HepG2 (cell line): ENCODE data around the gene TMEM81. TPM values are rescaled to one million over a fixed set of nuclear protein-coding genes. Genes with fewer than 3 reads are reported as not detected.

Experiments used
- ATAC-seq: fragments of 200-7000 bp; cut with Tn5 transposase; 3 replicates; pipeline ENCODE4 v1.9.1; 2020; ENCODE audit warnings: mild to moderate bottlenecking, moderate library complexity
- BruUV-seq: library from RNA; stranded (reverse); fragments of 400-500 nt; replicated peaks from 2 replicates; lab custom pipeline; 2021; lab: Mats Ljungman, UMichigan
- CTCF ChIA-PET: fragments of 300-600 bp; formaldehyde crosslinking; extraction: SDS; loops from one replicate; lab custom pipeline; 2021; ENCODE audit warnings: low total read pairs, inconsistent platforms, low intra/inter-chr PET ratio; lab: Yijun Ruan, JAX
- POLR2A ChIA-PET: fragments of 350-600 bp; sonication (Branson Sonifier 250); formaldehyde crosslinking; loops from one replicate; lab custom pipeline; 2020; ENCODE audit warnings: antibody characterized with exemption, inconsistent platforms; lab: Yijun Ruan, JAX
- DNase-seq: peaks from one replicate; pipeline ENCODE4 v3.0.0-alpha.2; 2015; ENCODE audit warnings: low spot score
- FAIRE-seq: peaks from 3 replicates; lab custom pipeline; 2011; peaks lifted over from hg19 to GRCh38; lab: Jason Lieb, UNC
- H2AFZ ChIP-seq: one replicate; pipeline ENCODE4 v1.6.1; 2011; ENCODE audit warnings: low read length, inconsistent platforms
- H3K27ac ChIP-seq: fragments of 300-600 bp; 3 replicates; pipeline ENCODE4 v1.8.0; 2011; ENCODE audit warnings: mixed run types, mild to moderate bottlenecking, mixed read lengths, low read length, inconsistent platforms; ENCODE audit not compliant: insufficient read depth; ENCODE audit errors: extremely low read length
- H3K27me3 ChIP-seq, 2 experiments: fragments of 200-600 bp in 1 of 2; 2 replicates in 1 of 2; 3 replicates in 1 of 2; pipeline versions ENCODE4 v1.6.0 to v1.8.0; 2011; ENCODE audit warnings: low read length in 2 of 2, mild to moderate bottlenecking in 2 of 2, moderate library complexity in 2 of 2, inconsistent platforms in 1 of 2; ENCODE audit not compliant: insufficient read depth in 2 of 2, control insufficient read depth in 1 of 2
- H3K36me3 ChIP-seq, 2 experiments: fragments of 200-600 bp in 1 of 2; replicated peaks in 1 of 2; 2 replicates in 1 of 2; 3 replicates in 1 of 2; pipeline versions ENCODE4 v1.5.1 to v1.8.0; 2011; ENCODE audit warnings: low read length in 2 of 2, inconsistent platforms in 1 of 2; ENCODE audit not compliant: insufficient read depth in 2 of 2, control insufficient read depth in 1 of 2
- H3K4me1 ChIP-seq: 2 replicates; pipeline ENCODE4 v1.5.1; 2012; ENCODE audit warnings: low read length, inconsistent platforms; ENCODE audit not compliant: insufficient read depth
- H3K4me2 ChIP-seq: 2 replicates; pipeline ENCODE4 v1.6.0; 2011; ENCODE audit warnings: low read depth, low read length, inconsistent platforms
- H3K4me3 ChIP-seq, 3 experiments: fragments of 200-600 bp in 1 of 3; sonication (generic), shearing (Covaris generic) in 1 of 3; replicated peaks in 1 of 3; 2 replicates each; pipeline ENCODE4 v1.5.1; 2011 to 2016; ENCODE audit warnings: low read length in 3 of 3, inconsistent platforms in 2 of 3, low read depth in 2 of 3, mild to moderate bottlenecking in 2 of 3, control low read depth in 1 of 3, mixed read lengths in 1 of 3; ENCODE audit not compliant: insufficient read depth in 1 of 3
- H3K79me2 ChIP-seq: one replicate; pipeline ENCODE4 v1.6.1; 2011; ENCODE audit warnings: low read length, inconsistent platforms; ENCODE audit not compliant: insufficient read depth
- H3K9ac ChIP-seq: 2 replicates; pipeline ENCODE4 v1.6.0; 2011; ENCODE audit warnings: mild to moderate bottlenecking, low read depth, low read length, inconsistent platforms; ENCODE audit not compliant: insufficient read depth
- H3K9me3 ChIP-seq: 2 replicates; pipeline ENCODE4 v1.5.1; 2012; ENCODE audit warnings: mild to moderate bottlenecking, low read length
- H4K20me1 ChIP-seq: 2 replicates; pipeline ENCODE4 v1.6.0; 2011; ENCODE audit warnings: inconsistent platforms, mild to moderate bottlenecking, low read length, moderate library complexity; ENCODE audit not compliant: insufficient read depth
- CHD2 ChIP-seq: IDR thresholded peaks from 2 replicates; pipeline ENCODE4 v1.6.1; 2011; ENCODE audit warnings: low read depth, low read length, improper control_type of control experiment
- DNMT3B ChIP-seq: conservative IDR thresholded peaks from 2 replicates; pipeline ENCODE4 v1.6.1; 2016; ENCODE audit warnings: missing biosample characterization, control low read depth
- PBX2 ChIP-seq: IDR thresholded peaks from 2 replicates; pipeline ENCODE4 v1.6.1; 2016; ENCODE audit warnings: control low read depth
- TBL1XR1 ChIP-seq: fragments of 150-350 bp; IDR thresholded peaks from 2 replicates; pipeline ENCODE4 v1.6.1; 2014; ENCODE audit warnings: borderline replicate concordance, low read length; ENCODE audit not compliant: partially characterized antibody
- ZBTB21 ChIP-seq: sonication (generic); formaldehyde crosslinking; IDR thresholded peaks from 2 replicates; pipeline ENCODE4 v1.4.0; 2020; ENCODE audit warnings: missing genetic modification reagents
- ZNF143 ChIP-seq: sonication (generic); formaldehyde crosslinking; IDR thresholded peaks from 2 replicates; pipeline ENCODE4 v1.4.0; 2020; ENCODE audit warnings: missing genetic modification reagents
- ZNF44 ChIP-seq: sonication (generic); formaldehyde crosslinking; IDR thresholded peaks from 2 replicates; pipeline ENCODE4 v1.5.1; 2020; ENCODE audit warnings: mild to moderate bottlenecking, missing genetic modification reagents
- ZNF550 ChIP-seq: sonication (generic); formaldehyde crosslinking; IDR thresholded peaks from 2 replicates; pipeline ENCODE4 v1.4.0; 2020; ENCODE audit warnings: mild to moderate bottlenecking, missing genetic modification reagents, borderline replicate concordance
- ZNF850 ChIP-seq: sonication (generic); formaldehyde crosslinking; conservative IDR thresholded peaks from 2 replicates; pipeline ENCODE4 v1.9.0; 2021; ENCODE audit warnings: mild to moderate bottlenecking, missing genetic modification reagents
- ZZZ3 ChIP-seq: sonication (generic); formaldehyde crosslinking; IDR thresholded peaks from 2 replicates; pipeline ENCODE4 v1.4.0; 2020; ENCODE audit warnings: missing genetic modification reagents, mild to moderate bottlenecking, borderline replicate concordance
- WGBS: methylation state at CpG from one replicate; pipeline ENCODE4 v1.1.6; 2017; ENCODE audit warnings: low lambda C conversion rate; 5-methylcytosine and 5-hydroxymethylcytosine counted together
- in situ Hi-C: cut with HindIII; loops from 2 replicates; pipeline ENCODE4 v1.10.0; 2017; ENCODE audit warnings: low pct_unique_long_range_greater_than_20kb; ENCODE audit not compliant: extremely low pct_ligation_motif_present
- intact Hi-C: fragments of 100-400 bp; cut with micrococcal nuclease; formaldehyde crosslinking; loops from one replicate; pipeline ENCODE4 v1.10.0; 2022; ENCODE audit not compliant: unreplicated experiment
- polyA plus RNA-seq, 8 experiments: library from polyadenylated mRNA; depleted of rRNA in 3 of 8; stranded (reverse) in 7 of 8; unstranded in 1 of 8; fragments of >200 nt; fragmentation: Illumina TruSeq in 4 of 8; extraction: Trizol in 4 of 8; gene quantifications; 2 replicates each; pipeline versions ENCODE4 v1.2.1 to v1.2.3, GENCODE V29; 2011 to 2016; ENCODE audit warnings: low read depth in 4 of 8, missing spikeins in 1 of 8, mixed read lengths in 1 of 8; ENCODE audit not compliant: insufficient read depth in 1 of 8
- total RNA-seq, 5 experiments: library from RNA; depleted of rRNA; stranded (reverse); fragments of >200 nt; fragmentation: Illumina TruSeq; extraction: Trizol; gene quantifications; 2 replicates each; pipeline ENCODE4 v1.2.3, GENCODE V29; 2016; ENCODE audit warnings: low read depth in 1 of 5
- TF ChIP-seq, protein P1 (sequence below): sonication (generic); formaldehyde crosslinking; IDR thresholded peaks from 2 replicates; pipeline ENCODE4 v1.4.0; 2020; ENCODE audit warnings: low read depth, missing genetic modification reagents
- TF ChIP-seq, protein P2 (sequence below): sonication (generic); formaldehyde crosslinking; IDR thresholded peaks from 2 replicates; pipeline ENCODE4 v1.5.0; 2020; ENCODE audit warnings: mild to moderate bottlenecking, missing genetic modification reagents

TMEM81 gene
- total and polyA plus RNA-seq, 2 of the 13 experiments (the other 11 are each of a cell fraction or from before 2014, with no cell fraction given): 1.1 TPM

- TF ChIP-seq DNMT3B: no peak
- TF ChIP-seq TBL1XR1: no peak
- no peak for TF ChIP-seq ZBTB21
- TF ChIP-seq, protein P1, sequence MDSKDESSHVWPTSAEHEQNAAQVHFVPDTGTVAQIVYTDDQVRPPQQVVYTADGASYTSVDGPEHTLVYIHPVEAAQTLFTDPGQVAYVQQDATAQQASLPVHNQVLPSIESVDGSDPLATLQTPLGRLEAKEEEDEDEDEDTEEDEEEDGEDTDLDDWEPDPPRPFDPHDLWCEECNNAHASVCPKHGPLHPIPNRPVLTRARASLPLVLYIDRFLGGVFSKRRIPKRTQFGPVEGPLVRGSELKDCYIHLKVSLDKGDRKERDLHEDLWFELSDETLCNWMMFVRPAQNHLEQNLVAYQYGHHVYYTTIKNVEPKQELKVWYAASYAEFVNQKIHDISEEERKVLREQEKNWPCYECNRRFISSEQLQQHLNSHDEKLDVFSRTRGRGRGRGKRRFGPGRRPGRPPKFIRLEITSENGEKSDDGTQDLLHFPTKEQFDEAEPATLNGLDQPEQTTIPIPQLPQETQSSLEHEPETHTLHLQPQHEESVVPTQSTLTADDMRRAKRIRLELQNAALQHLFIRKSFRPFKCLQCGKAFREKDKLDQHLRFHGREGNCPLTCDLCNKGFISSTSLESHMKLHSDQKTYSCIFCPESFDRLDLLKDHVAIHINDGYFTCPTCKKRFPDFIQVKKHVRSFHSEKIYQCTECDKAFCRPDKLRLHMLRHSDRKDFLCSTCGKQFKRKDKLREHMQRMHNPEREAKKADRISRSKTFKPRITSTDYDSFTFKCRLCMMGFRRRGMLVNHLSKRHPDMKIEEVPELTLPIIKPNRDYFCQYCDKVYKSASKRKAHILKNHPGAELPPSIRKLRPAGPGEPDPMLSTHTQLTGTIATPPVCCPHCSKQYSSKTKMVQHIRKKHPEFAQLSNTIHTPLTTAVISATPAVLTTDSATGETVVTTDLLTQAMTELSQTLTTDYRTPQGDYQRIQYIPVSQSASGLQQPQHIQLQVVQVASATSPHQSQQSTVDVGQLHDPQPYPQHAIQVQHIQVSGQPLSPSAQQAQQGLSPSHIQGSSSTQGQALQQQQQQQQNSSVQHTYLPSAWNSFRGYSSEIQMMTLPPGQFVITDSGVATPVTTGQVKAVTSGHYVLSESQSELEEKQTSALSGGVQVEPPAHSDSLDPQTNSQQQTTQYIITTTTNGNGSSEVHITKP: no peak
- TF ChIP-seq ZNF550 (CRISPR knock-in tag): no peak
- TF ChIP-seq ZNF850 (CRISPR knock-in tag): no peak
Measured at GRCh38 chr1:205077158-205077933, 6.9 kb downstream of the TMEM81 start (continued).

GRCh38 chr1:205076245-205076761 lies 8.0 kb downstream of the TMEM81 start:
- CTCF ChIA-PET: no interaction called here
- Histone ChIP-seq H3K27me3 (peaks cover 0 to 19% of the 10 kb centered on the region in 2 experiments; a peak in 2 of 5 replicates), H3K4me1 (no peaks in the 10 kb centered on the region), H4K20me1 (no peaks in the 10 kb centered on the region), H2AFZ (no peak overlapping the region), H3K79me2 (no peaks in the 10 kb centered on the region), H3K27ac (no peak overlapping the region), H3K9ac (no peak overlapping the region), H3K36me3 (no peaks in the 10 kb centered on the region), H3K9me3 (no peaks in the 10 kb centered on the region), H3K4me2 (no peak overlapping the region), H3K4me3 (no peak overlapping the region)
- WGBS: 44% methylated on average over 3 of the region's 4 CpGs
- in situ Hi-C loops (no loop called here), intact Hi-C loops (no loop called here)
- no peak for DNase-seq
- POLR2A ChIA-PET: no interaction called here
- BruUV-seq: no TSS peak
- ATAC-seq: no peak
- no peak for FAIRE-seq
- TF ChIP-seq PBX2 (CRISPR knock-in tag): no peak
- no peak for TF ChIP-seq ZNF44
- TF ChIP-seq, protein P2, sequence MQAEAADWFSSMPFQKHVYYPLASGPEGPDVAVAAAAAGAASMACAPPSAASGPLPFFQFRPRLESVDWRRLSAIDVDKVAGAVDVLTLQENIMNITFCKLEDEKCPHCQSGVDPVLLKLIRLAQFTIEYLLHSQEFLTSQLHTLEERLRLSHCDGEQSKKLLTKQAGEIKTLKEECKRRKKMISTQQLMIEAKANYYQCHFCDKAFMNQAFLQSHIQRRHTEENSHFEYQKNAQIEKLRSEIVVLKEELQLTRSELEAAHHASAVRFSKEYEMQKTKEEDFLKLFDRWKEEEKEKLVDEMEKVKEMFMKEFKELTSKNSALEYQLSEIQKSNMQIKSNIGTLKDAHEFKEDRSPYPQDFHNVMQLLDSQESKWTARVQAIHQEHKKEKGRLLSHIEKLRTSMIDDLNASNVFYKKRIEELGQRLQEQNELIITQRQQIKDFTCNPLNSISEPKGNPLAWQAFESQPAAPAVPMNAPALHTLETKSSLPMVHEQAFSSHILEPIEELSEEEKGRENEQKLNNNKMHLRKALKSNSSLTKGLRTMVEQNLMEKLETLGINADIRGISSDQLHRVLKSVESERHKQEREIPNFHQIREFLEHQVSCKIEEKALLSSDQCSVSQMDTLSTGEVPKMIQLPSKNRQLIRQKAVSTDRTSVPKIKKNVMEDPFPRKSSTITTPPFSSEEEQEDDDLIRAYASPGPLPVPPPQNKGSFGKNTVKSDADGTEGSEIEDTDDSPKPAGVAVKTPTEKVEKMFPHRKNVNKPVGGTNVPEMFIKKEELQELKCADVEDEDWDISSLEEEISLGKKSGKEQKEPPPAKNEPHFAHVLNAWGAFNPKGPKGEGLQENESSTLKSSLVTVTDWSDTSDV: no peak
- TF ChIP-seq CHD2: no peak
- no peak for TF ChIP-seq ZNF143 (CRISPR knock-in tag)
- TF ChIP-seq ZZZ3 (CRISPR knock-in tag): no peak
